Uterine smooth muscle cell (primary cell): ENCODE data around the gene NCOA3. TPM values are rescaled to one million over a fixed set of nuclear protein-coding genes. Genes with fewer than 3 reads are reported as not detected.

Experiments used
- total RNA-seq: library from RNA; depleted of rRNA; stranded (reverse); fragments of >200 nt; gene quantifications from 2 replicates; pipeline ENCODE4 v1.2.3, GENCODE V29; 2014

NCOA3 gene
- total RNA-seq: 24.8 and 30.2 TPM in 2 replicates

GRCh38 chr20:47501482-47502270 is at the start of gene NCOA3:
Gene NCOA3 (plus strand): TSS chr20:47501887. CDS start chr20:47622248, 120,361 bp downstream.

Other genes starting within 250 kb of the NCOA3 start
- gene ZMYND8, start 145.2 kb upstream of the NCOA3 start, total RNA-seq: 16.5 and 27.1 TPM in 2 replicates